Endothelial cell (in vitro differentiated cells): ENCODE measurements around the gene PDZRN4. TPM values are rescaled to one million over a fixed set of nuclear protein-coding genes. Genes with fewer than 3 reads are reported as not detected.

Experiments used
- DNase-seq: peaks from one replicate; pipeline ENCODE4 v3.0.0; 2021; ENCODE audit warnings: low spot score
- H3K27ac Mint-ChIP-seq: one replicate; pipeline ENCODE4 v1.8.0; 2021; ENCODE audit warnings: mixed read lengths, inconsistent platforms; ENCODE audit not compliant: unreplicated experiment
- H3K27me3 Mint-ChIP-seq: one replicate; pipeline ENCODE4 v1.8.0; 2021; ENCODE audit warnings: mild to moderate bottlenecking, moderate library complexity, mixed read lengths, inconsistent platforms; ENCODE audit not compliant: unreplicated experiment
- H3K36me3 Mint-ChIP-seq: one replicate; pipeline ENCODE4 v1.8.0; 2021; ENCODE audit warnings: mild to moderate bottlenecking, low read depth, mixed read lengths, inconsistent platforms; ENCODE audit not compliant: unreplicated experiment
- H3K4me1 Mint-ChIP-seq: one replicate; pipeline ENCODE4 v1.8.0; 2021; ENCODE audit warnings: mild to moderate bottlenecking, mixed read lengths, inconsistent platforms; ENCODE audit not compliant: unreplicated experiment
- H3K4me3 Mint-ChIP-seq: one replicate; pipeline ENCODE4 v1.8.0; 2021; ENCODE audit warnings: mild to moderate bottlenecking, mixed read lengths, inconsistent platforms; ENCODE audit not compliant: unreplicated experiment
- H3K9me3 Mint-ChIP-seq: one replicate; pipeline ENCODE4 v1.8.0; 2021; ENCODE audit warnings: mixed read lengths, inconsistent platforms; ENCODE audit not compliant: unreplicated experiment
- total RNA-seq: library from RNA; stranded (reverse); fragmentation: NEBNext Ultra II Directional; extraction: Animal tissue kit (Norgen Biotek cat#: 25700); gene quantifications from one replicate; pipeline ENCODE4 v1.2.1, GENCODE V29; 2021; ENCODE audit not compliant: unreplicated experiment
- TF ChIP-seq, protein P1 (sequence below): fragments of 200-600 bp; sonication (generic); IDR thresholded peaks from one replicate; pipeline ENCODE4 v1.5.0; 2021; ENCODE audit warnings: antibody characterized with exemption; ENCODE audit not compliant: unreplicated experiment

Gene PDZRN4
- total RNA-seq, 1 donor from 2014 or later = not detected

GRCh38 chr12:41213107-41213506 is 25.0 kb downstream of the PDZRN4 start:
- DNase-seq = no peak
- Mint-ChIP-seq H3K4me1 (no peaks in the 10 kb centered on the region), H3K27me3 (no peaks in the 10 kb centered on the region), H3K9me3 (no peaks in the 10 kb centered on the region), H3K36me3 (no peaks in the 10 kb centered on the region), H3K4me3 (no peak overlapping the region), H3K27ac (no peak overlapping the region)
- TF ChIP-seq, protein P1, sequence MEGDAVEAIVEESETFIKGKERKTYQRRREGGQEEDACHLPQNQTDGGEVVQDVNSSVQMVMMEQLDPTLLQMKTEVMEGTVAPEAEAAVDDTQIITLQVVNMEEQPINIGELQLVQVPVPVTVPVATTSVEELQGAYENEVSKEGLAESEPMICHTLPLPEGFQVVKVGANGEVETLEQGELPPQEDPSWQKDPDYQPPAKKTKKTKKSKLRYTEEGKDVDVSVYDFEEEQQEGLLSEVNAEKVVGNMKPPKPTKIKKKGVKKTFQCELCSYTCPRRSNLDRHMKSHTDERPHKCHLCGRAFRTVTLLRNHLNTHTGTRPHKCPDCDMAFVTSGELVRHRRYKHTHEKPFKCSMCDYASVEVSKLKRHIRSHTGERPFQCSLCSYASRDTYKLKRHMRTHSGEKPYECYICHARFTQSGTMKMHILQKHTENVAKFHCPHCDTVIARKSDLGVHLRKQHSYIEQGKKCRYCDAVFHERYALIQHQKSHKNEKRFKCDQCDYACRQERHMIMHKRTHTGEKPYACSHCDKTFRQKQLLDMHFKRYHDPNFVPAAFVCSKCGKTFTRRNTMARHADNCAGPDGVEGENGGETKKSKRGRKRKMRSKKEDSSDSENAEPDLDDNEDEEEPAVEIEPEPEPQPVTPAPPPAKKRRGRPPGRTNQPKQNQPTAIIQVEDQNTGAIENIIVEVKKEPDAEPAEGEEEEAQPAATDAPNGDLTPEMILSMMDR = no peak

GRCh38 chr12:41213648-41214047 is 25.5 kb downstream of the PDZRN4 start:
- no peaks in the 10 kb centered on the region for H3K9me3 Mint-ChIP-seq

GRCh38 chr12:41217727-41218126 is 29.6 kb downstream of the PDZRN4 start:
- no peak overlapping the region for H3K27ac Mint-ChIP-seq
- no peaks in the 10 kb centered on the region for H3K27me3 Mint-ChIP-seq
- H3K36me3 Mint-ChIP-seq = no peaks in the 10 kb centered on the region
- H3K9me3 Mint-ChIP-seq = no peaks in the 10 kb centered on the region
- H3K4me3 Mint-ChIP-seq = no peak overlapping the region
- TF ChIP-seq, protein P1 = no peak
- H3K4me1 Mint-ChIP-seq = no peaks in the 10 kb centered on the region
- no peak for DNase-seq

More at GRCh38 chr12:41213648-41214047, 25.5 kb downstream of the PDZRN4 start:
- Mint-ChIP-seq H3K27ac (no peak overlapping the region), H3K36me3 (no peaks in the 10 kb centered on the region), H3K4me3 (no peak overlapping the region), H3K27me3 (no peaks in the 10 kb centered on the region), H3K4me1 (no peaks in the 10 kb centered on the region)
- DNase-seq = no peak
- TF ChIP-seq, protein P1 = no peak

- no peak for DNase-seq
- Mint-ChIP-seq H3K27ac (no peak overlapping the region), H3K4me3 (no peak overlapping the region), H3K4me1 (no peaks in the 10 kb centered on the region), H3K9me3 (no peaks in the 10 kb centered on the region), H3K36me3 (no peaks in the 10 kb centered on the region), H3K27me3 (no peaks in the 10 kb centered on the region)
- TF ChIP-seq, protein P1 = no peak
These were observed 32.8 kb downstream of the PDZRN4 start for GRCh38 chr12:41220931-41221330.

- no peak overlapping the region for H3K27ac Mint-ChIP-seq
- H3K9me3 Mint-ChIP-seq = no peaks in the 10 kb centered on the region
- no peak for DNase-seq
- no peaks in the 10 kb centered on the region for H3K27me3 Mint-ChIP-seq
- no peaks in the 10 kb centered on the region for H3K36me3 Mint-ChIP-seq
- H3K4me3 Mint-ChIP-seq = no peak overlapping the region
- no peaks in the 10 kb centered on the region for H3K4me1 Mint-ChIP-seq
- TF ChIP-seq, protein P1 = no peak
These were observed 33.4 kb downstream of the PDZRN4 start for GRCh38 chr12:41221491-41221890.
